Progenitor cell of endocrine pancreas (in vitro differentiated cells): ENCODE measurements around the gene CRMP1. TPM values are rescaled to one million over a fixed set of nuclear protein-coding genes. Genes with fewer than 3 reads are reported as not detected.

Experiments
- DNase-seq: peaks from one replicate; pipeline ENCODE4 v3.0.0; 2021; ENCODE audit warnings: low spot score; ENCODE audit not compliant: unreplicated experiment
- H3K27ac Mint-ChIP-seq: 2 replicates; pipeline ENCODE4 v1.8.0; 2021; ENCODE audit warnings: mild to moderate bottlenecking, moderate library complexity, mixed read lengths
- H3K27me3 Mint-ChIP-seq: 2 replicates; pipeline ENCODE4 v1.8.0; 2021; ENCODE audit warnings: mixed read lengths
- H3K36me3 Mint-ChIP-seq: 2 replicates; pipeline ENCODE4 v1.8.0; 2022; ENCODE audit warnings: mixed read lengths; ENCODE audit not compliant: insufficient read depth
- H3K4me1 Mint-ChIP-seq: 2 replicates; pipeline ENCODE4 v1.8.0; 2021; ENCODE audit warnings: low read depth, mixed read lengths
- H3K4me3 Mint-ChIP-seq: 2 replicates; pipeline ENCODE4 v1.8.0; 2021; ENCODE audit warnings: low read depth, mild to moderate bottlenecking, moderate library complexity, mixed read lengths
- H3K9me3 Mint-ChIP-seq: 2 replicates; pipeline ENCODE4 v1.8.0; 2021; ENCODE audit warnings: low read depth, mixed read lengths
- CTCF ChIP-seq: fragments of 200-600 bp; sonication (generic); IDR thresholded peaks from one replicate; pipeline ENCODE4 v1.5.0; 2021; ENCODE audit warnings: antibody characterized with exemption, mild to moderate bottlenecking; ENCODE audit not compliant: unreplicated experiment
- total RNA-seq: library from RNA; stranded (reverse); gene quantifications from 2 replicates; pipeline ENCODE4 v1.2.1, GENCODE V29; 2021

The CRMP1 gene
- total RNA-seq, 1 donor from 2014 or later: 17.6 TPM

- Mint-ChIP-seq H3K4me1 (peaks cover 3% of the 10 kb centered on the region), H3K36me3 (no peaks in the 10 kb centered on the region), H3K4me3 (no peak overlapping the region), H3K27me3 (peaks cover 90% of the 10 kb centered on the region), H3K9me3 (peaks cover 4% of the 10 kb centered on the region), H3K27ac (no peak overlapping the region)
- DNase-seq: no peak
- no peak for TF ChIP-seq CTCF
Observed at GRCh38 chr4:5894266-5894665, 1.4 kb upstream of the CRMP1 start.

- H3K4me1 Mint-ChIP-seq: peaks cover 3% of the 10 kb centered on the region
- peaks cover 90% of the 10 kb centered on the region for H3K27me3 Mint-ChIP-seq
- no peak for TF ChIP-seq CTCF
- H3K4me3 Mint-ChIP-seq: no peak overlapping the region
- no peak for DNase-seq
- H3K27ac Mint-ChIP-seq: no peak overlapping the region
- H3K9me3 Mint-ChIP-seq: peaks cover 4% of the 10 kb centered on the region
- no peaks in the 10 kb centered on the region for H3K36me3 Mint-ChIP-seq
Observed at GRCh38 chr4:5893591-5893990, 705 bp upstream of the CRMP1 start.

DNA sequence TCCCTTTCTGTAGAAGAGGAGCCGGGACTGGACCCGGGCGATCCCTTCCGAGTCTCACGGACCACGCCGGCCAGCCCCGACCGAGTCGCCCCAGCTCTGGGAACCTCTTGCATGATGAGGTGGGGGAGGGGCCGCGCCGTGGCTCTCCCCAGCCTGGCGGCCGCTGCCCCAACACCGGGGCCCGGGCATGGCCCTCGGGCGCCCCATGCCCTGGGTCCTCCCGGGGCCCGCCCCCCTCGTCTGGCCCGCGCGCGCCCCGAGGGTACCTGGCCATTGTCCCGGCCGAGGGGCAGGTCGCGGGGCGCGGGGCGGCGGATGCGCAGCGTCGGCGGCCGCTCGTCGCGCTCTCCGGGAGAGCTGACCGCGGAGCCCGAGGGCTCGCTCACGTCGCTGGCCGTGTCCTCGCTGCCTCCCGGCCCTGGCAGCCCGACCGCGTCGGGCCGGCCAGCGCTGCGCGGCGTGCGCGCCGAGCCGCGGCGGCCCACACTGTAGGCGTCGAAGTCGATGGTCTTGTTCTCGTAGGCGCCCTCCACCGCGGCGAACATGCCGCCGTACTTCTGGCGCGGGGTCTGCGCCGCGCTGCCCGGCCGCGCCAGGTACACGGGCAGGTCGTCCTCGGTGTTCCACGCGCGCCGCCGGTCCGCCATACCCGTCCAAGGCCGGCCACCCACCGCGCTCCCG, 423 bp downstream of the CRMP1 start:
- TF ChIP-seq CTCF: no peak
- no peak for DNase-seq
- H3K27ac Mint-ChIP-seq: no peak overlapping the region
- peak overlapping the region; percentile 16 for H3K4me3 Mint-ChIP-seq
- H3K9me3 Mint-ChIP-seq: peaks cover 4% of the 10 kb centered on the region
- no peaks in the 10 kb centered on the region for H3K36me3 Mint-ChIP-seq
- H3K27me3 Mint-ChIP-seq: peaks cover 78% of the 10 kb centered on the region
- H3K4me1 Mint-ChIP-seq: peaks cover 3% of the 10 kb centered on the region

- peaks cover 5% of the 10 kb centered on the region for H3K4me1 Mint-ChIP-seq
- peak overlapping the region; percentile 16 for H3K4me3 Mint-ChIP-seq
- peaks cover under 1% of the 10 kb centered on the region for H3K9me3 Mint-ChIP-seq
- DNase-seq: no peak
- no peaks in the 10 kb centered on the region for H3K36me3 Mint-ChIP-seq
- no peak for TF ChIP-seq CTCF
- peaks cover 78% of the 10 kb centered on the region for H3K27me3 Mint-ChIP-seq
- no peak overlapping the region for H3K27ac Mint-ChIP-seq
Observed at GRCh38 chr4:5891563-5892322, 1.1 kb downstream of the CRMP1 start.

DNA sequence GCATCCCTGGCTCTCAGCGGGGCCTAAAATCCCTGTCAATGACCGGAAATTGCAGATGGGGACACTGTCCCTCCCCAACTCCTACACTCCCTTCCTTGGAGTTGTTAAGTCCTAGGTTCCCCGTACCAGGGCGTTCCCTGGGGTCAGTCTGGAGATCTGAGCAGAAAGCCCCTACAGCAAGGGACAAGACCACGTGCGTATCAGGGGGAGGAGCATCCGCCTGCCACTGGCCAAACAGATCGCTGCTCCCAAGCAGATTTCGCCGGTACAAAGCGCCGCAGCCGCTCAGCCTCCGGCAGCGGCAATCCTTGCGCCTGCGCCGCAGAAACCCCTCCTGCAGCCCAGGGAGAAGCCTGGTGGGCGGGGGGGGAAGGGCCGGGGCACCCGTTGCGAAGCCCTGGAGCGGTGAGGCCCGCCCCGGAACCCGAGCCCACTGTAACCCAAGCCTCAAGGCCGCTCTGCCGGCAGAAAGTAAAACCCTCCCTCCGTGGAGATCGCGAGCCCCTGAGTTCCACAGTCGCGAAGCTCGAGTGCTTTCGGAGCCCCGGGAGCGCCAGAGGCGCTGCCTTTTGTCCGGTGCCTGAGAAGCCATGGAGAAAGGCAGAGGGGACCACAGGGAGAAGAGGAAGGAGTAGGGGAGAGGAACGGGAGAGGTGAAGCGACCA, 2.7 kb downstream of the CRMP1 start:
- peak; percentile 39 for DNase-seq
- Mint-ChIP-seq H3K27me3 (peaks cover 78% of the 10 kb centered on the region), H3K4me3 (peak overlapping the region; percentile 58), H3K9me3 (no peaks in the 10 kb centered on the region), H3K27ac (peak overlapping the region; percentile 71), H3K36me3 (no peaks in the 10 kb centered on the region), H3K4me1 (peaks cover 5% of the 10 kb centered on the region)
- TF ChIP-seq CTCF: no peak
